Peyer's patch (tissue), 4 donors: ENCODE measurements around the gene ARMS2.

ENCODE experiments used
- POLR2A ChIP-seq, 2 donors: fragments of 450-650 bp; IDR thresholded peaks; one replicate each; pipeline ENCODE4 v1.5.1; 2017; ENCODE audit warnings: antibody characterized with exemption in 2 of 2, mild to moderate bottlenecking in 2 of 2, moderate library complexity in 2 of 2
- TF ChIP-seq, protein P1 (sequence below), 6 experiments: fragments of 450-650 bp in 4 of 6; fragments of 200-600 bp in 2 of 6; sonication (generic) in 1 of 6; IDR thresholded peaks; one replicate each; pipeline ENCODE4 v1.5.1; 2017 to 2019; ENCODE audit warnings: antibody characterized with exemption in 6 of 6, mild to moderate bottlenecking in 3 of 6, moderate library complexity in 1 of 6

DNA sequence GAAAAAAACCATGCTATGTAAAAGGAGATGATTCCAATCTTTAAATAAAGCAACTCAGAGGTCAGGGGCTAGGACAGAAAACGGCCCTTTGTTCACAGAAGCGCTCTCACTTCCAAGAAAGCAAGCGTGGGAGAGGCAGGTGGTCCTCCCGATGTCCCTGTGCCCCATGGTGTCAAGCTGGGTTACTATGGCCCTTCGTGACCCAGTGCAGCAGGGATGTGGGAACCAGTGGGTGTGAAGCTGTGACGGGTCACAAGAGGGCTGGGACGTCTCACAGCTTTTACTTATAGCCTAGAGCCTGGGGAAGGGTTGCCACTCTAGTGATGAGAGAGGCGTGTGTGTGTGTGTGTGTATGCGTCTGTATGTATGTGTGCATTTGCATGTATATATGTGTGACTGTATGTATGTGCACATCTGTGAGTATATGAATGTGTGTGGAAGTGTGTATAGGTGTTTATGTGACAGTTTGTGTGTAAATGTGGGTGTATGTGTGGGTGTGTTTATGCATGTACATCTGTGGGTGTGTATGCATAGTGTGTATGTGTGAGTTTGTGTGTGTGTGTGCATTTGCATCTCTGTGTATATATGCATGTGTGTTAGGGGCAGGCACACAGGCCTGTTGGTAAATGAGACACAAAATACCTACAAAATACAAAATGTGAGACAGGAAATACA is 32.1 kb downstream of the ARMS2 start:
- TF ChIP-seq POLR2A (IDR thresholded peaks at IDR 0.05): no peak
- TF ChIP-seq, protein P1, sequence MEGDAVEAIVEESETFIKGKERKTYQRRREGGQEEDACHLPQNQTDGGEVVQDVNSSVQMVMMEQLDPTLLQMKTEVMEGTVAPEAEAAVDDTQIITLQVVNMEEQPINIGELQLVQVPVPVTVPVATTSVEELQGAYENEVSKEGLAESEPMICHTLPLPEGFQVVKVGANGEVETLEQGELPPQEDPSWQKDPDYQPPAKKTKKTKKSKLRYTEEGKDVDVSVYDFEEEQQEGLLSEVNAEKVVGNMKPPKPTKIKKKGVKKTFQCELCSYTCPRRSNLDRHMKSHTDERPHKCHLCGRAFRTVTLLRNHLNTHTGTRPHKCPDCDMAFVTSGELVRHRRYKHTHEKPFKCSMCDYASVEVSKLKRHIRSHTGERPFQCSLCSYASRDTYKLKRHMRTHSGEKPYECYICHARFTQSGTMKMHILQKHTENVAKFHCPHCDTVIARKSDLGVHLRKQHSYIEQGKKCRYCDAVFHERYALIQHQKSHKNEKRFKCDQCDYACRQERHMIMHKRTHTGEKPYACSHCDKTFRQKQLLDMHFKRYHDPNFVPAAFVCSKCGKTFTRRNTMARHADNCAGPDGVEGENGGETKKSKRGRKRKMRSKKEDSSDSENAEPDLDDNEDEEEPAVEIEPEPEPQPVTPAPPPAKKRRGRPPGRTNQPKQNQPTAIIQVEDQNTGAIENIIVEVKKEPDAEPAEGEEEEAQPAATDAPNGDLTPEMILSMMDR (IDR thresholded peaks at IDR 0.05): no peak
